ENCODE results near the gene MPP2. TPM values are rescaled to one million over a fixed set of nuclear protein-coding genes. Genes with fewer than 3 reads are reported as not detected.
"Not testable (repeated sequence)": the region's sequence is repeated elsewhere in the genome, so short reads cannot be mapped to it uniquely, and the experiment has no call there.

Gene MPP2
- total RNA-seq, 5 donors from 2014 or later (not counting 1 experiment from before 2014, with no cell fraction given): 1.6 to 5.6 (median 3.2) TPM

GRCh38 chr17:43897831-43898230 lies 9.5 kb downstream of the MPP2 start:
- Histone ChIP-seq H3K36me3 (ENCODE audit: control insufficient read depth in 2 of 2, extremely low read depth in 1 of 2, insufficient read depth in 1 of 2, low read length in 1 of 2) (no peaks in the 10 kb centered on the region), H3K9me3 (no peaks in the 10 kb centered on the region), H3K27me3 (replicated peaks in 1 of 2; ENCODE audit: control insufficient read depth in 2 of 2, extremely low read depth in 1 of 2, insufficient read depth in 2 of 2, low read length in 1 of 2) (peaks cover 0 to 44% of the 10 kb centered on the region in 2 experiments), H3K4me3 (ENCODE audit: control insufficient read depth in 1 of 2, extremely low read depth in 1 of 2, low read length in 1 of 2) (no peak overlapping the region), H3K4me1 (ENCODE audit: control insufficient read depth in 1 of 2, extremely low read depth in 1 of 2, insufficient read depth in 2 of 2, low read length in 2 of 2) (peaks cover 0 to 17% of the 10 kb centered on the region in 2 experiments), H3K27ac (ENCODE audit: low read length) (no peak overlapping the region)
- Mint-ChIP-seq H3K4me1 (peaks cover 12 to 14% (median 13%) of the 10 kb centered on the region in 3 donors), H3K27ac (no peak overlapping the region), H3K27me3 (peaks cover 12 to 47% of the 10 kb centered on the region in 2 donors), H3K36me3 (peaks cover 7% of the 10 kb centered on the region), H3K4me3 (no peak overlapping the region), H3K9me3 (no peaks in the 10 kb centered on the region)
- ChIA-PET POLR2A (no interaction called here), CTCF (interaction anchor here in 1 of 2 donors (0.6 kb wide), 1 partner anchor 12 kb away, joined by 3 read pairs; no protein-coding TSS in a partner anchor)
- no peak for ATAC-seq (replicated peaks in 1 of 4)
- WGBS (ENCODE audit: insufficient coverage): 100% methylated on average over 2 of the region's 3 CpGs
- no peak for DNase-seq

GRCh38 chr17:43894494-43894893 lies 12.8 kb downstream of the MPP2 start:
- H3K36me3 ChIP-seq (ENCODE audit: control insufficient read depth in 2 of 2, extremely low read depth in 1 of 2, insufficient read depth in 1 of 2, low read length in 1 of 2); H3K9me3 Mint-ChIP-seq; H3K27ac Mint-ChIP-seq; H3K4me3 ChIP-seq (ENCODE audit: control insufficient read depth in 1 of 2, extremely low read depth in 1 of 2, low read length in 1 of 2); POLR2A ChIA-PET; DNase-seq; ATAC-seq (replicated peaks in 1 of 4); H3K27ac ChIP-seq (ENCODE audit: low read length); CTCF ChIA-PET; H3K4me3 Mint-ChIP-seq; H3K4me1 ChIP-seq (ENCODE audit: control insufficient read depth in 1 of 2, extremely low read depth in 1 of 2, insufficient read depth in 2 of 2, low read length in 2 of 2); H3K36me3 Mint-ChIP-seq; H3K4me1 Mint-ChIP-seq; H3K9me3 ChIP-seq: not testable (repeated sequence)
- WGBS (ENCODE audit: insufficient coverage): no CpG with 5 or more reads among the region's 4 CpGs
- peaks cover 12 to 30% of the 10 kb centered on the region in 2 donors for H3K27me3 Mint-ChIP-seq
- H3K27me3 ChIP-seq (replicated peaks in 1 of 2; ENCODE audit: control insufficient read depth in 2 of 2, extremely low read depth in 1 of 2, insufficient read depth in 2 of 2, low read length in 1 of 2): peaks cover 0 to 18% of the 10 kb centered on the region in 2 experiments

DNA sequence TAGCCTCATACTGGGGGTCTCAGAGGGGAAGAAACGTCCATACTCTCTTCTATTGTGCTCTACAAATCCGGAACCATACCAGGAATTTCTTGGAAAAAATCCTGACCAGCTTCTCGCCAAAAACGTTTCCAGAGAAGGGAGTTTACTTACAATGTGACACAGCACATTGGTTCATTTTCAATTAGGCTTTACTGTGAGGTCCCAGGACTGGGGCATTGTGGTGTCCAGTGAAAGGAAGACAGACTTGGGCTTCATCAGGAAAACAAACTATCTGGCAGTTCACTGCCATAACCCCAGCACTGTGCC lies 14.7 kb downstream of the MPP2 start:
- H3K4me1 Mint-ChIP-seq: no peaks in the 10 kb centered on the region
- H3K9me3 ChIP-seq: no peaks in the 10 kb centered on the region
- peaks cover 3% of the 10 kb centered on the region for H3K36me3 Mint-ChIP-seq
- no peaks in the 10 kb centered on the region for H3K9me3 Mint-ChIP-seq
- no peak overlapping the region for H3K27ac ChIP-seq (ENCODE audit: low read length)
- WGBS (ENCODE audit: insufficient coverage): no CpG with 5 or more reads among the region's 4 CpGs
- ChIA-PET CTCF (no interaction called here), POLR2A (no interaction called here)
- DNase-seq (no peak), ATAC-seq (replicated peaks in 1 of 4) (no peak)
- no peak overlapping the region for H3K4me3 ChIP-seq (ENCODE audit: control insufficient read depth in 1 of 2, extremely low read depth in 1 of 2, low read length in 1 of 2)
- peaks cover 8 to 25% of the 10 kb centered on the region in 2 donors for H3K27me3 Mint-ChIP-seq
- H3K27me3 ChIP-seq (replicated peaks in 1 of 2; ENCODE audit: control insufficient read depth in 2 of 2, extremely low read depth in 1 of 2, insufficient read depth in 2 of 2, low read length in 1 of 2): peaks cover 0 to 9% of the 10 kb centered on the region in 2 experiments
- no peak overlapping the region for H3K27ac Mint-ChIP-seq
- H3K4me1 ChIP-seq (ENCODE audit: control insufficient read depth in 1 of 2, extremely low read depth in 1 of 2, insufficient read depth in 2 of 2, low read length in 2 of 2): no peaks in the 10 kb centered on the region
- H3K4me3 Mint-ChIP-seq: no peak overlapping the region
- H3K36me3 ChIP-seq (ENCODE audit: control insufficient read depth in 2 of 2, extremely low read depth in 1 of 2, insufficient read depth in 1 of 2, low read length in 1 of 2): no peaks in the 10 kb centered on the region

DNA sequence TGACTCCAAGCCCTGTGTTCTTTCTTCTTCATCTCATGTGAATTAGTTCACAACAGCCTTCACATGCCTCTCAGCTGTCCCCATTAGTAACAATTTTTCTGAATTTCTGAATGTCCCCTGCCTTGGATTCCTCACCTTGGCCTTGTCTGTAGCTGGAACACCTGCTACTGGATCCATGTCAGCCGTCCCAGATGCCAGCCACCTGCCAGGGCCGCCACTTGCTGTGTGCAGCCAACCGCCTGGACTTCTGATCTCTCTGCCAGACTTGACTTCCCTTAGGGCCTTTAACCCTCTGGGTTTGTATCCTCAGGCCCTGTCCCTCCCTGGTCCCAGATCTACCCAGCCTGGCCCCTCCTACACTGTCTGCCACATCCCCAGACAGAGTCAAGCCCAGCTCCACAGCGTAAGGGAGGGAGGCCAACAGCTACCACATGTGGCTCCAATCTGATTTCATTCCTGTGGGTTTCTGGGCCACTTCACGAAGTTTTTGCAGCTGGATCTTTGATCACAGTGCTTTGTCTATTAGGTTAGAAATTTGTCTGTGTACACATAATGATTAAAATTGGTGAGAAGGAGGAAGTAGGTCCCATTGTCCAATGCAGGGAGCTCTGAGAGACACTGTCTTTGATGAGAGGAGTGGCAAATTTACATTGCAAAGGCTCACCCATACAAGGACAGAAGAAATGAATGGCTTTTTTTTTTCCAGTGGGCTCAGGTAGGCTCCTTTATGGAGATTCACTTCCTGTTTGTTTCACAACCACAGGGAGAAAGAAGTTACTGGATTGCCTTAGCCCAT lies 15.3 kb downstream of the MPP2 start:
- ATAC-seq (replicated peaks in 1 of 4): no peak
- DNase-seq: no peak
- H3K27ac Mint-ChIP-seq: no peak overlapping the region
- Histone ChIP-seq H3K27ac (ENCODE audit: low read length) (no peak overlapping the region), H3K27me3 (replicated peaks in 1 of 2; ENCODE audit: control insufficient read depth in 2 of 2, extremely low read depth in 1 of 2, insufficient read depth in 2 of 2, low read length in 1 of 2) (peaks cover 0 to 9% of the 10 kb centered on the region in 2 experiments), H3K4me1 (ENCODE audit: control insufficient read depth in 1 of 2, extremely low read depth in 1 of 2, insufficient read depth in 2 of 2, low read length in 2 of 2) (no peaks in the 10 kb centered on the region), H3K36me3 (ENCODE audit: control insufficient read depth in 2 of 2, extremely low read depth in 1 of 2, insufficient read depth in 1 of 2, low read length in 1 of 2) (no peaks in the 10 kb centered on the region), H3K4me3 (ENCODE audit: control insufficient read depth in 1 of 2, extremely low read depth in 1 of 2, low read length in 1 of 2) (no peak overlapping the region), H3K9me3 (no peaks in the 10 kb centered on the region)
- ChIA-PET POLR2A (no interaction called here), CTCF (interaction anchor here in 1 of 2 donors (0.6 kb wide), 1 partner anchor 1384 kb away, joined by 7 read pairs; no protein-coding TSS in a partner anchor)
- 79% methylated on average over 5 of the region's 5 CpGs for WGBS (ENCODE audit: insufficient coverage)
- H3K4me3 Mint-ChIP-seq: no peak overlapping the region
- H3K27me3 Mint-ChIP-seq: peaks cover 5 to 20% of the 10 kb centered on the region in 2 donors
- no peaks in the 10 kb centered on the region for H3K9me3 Mint-ChIP-seq
- H3K36me3 Mint-ChIP-seq: no peaks in the 10 kb centered on the region
- no peaks in the 10 kb centered on the region for H3K4me1 Mint-ChIP-seq

DNA sequence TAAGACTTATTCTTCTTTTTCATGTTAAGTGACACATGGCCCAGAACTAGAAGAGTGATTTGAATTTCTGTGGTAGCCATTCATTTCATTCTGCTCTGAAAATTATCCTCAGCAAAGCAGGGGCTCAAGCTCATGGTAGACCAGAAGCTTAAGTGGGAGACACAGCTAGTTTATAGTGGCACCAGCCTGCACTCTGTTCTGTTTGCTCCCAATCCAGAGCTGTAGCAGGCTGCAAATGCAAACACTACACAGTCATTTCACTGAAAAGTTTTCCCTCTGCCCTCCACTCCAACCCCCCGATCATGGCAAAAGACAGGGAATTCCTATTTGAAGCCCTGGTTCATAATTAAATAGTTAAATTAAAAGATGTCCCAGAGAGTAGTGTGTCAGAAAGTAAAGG lies 17.1 kb downstream of the MPP2 start:
- no peak overlapping the region for H3K27ac ChIP-seq (ENCODE audit: low read length)
- no peaks in the 10 kb centered on the region for H3K9me3 Mint-ChIP-seq
- H3K27ac Mint-ChIP-seq: no peak overlapping the region
- no peak for ATAC-seq (replicated peaks in 1 of 4)
- H3K4me3 Mint-ChIP-seq: no peak overlapping the region
- no peaks in the 10 kb centered on the region for H3K4me1 ChIP-seq (ENCODE audit: control insufficient read depth in 1 of 2, extremely low read depth in 1 of 2, insufficient read depth in 2 of 2, low read length in 2 of 2)
- WGBS (ENCODE audit: insufficient coverage): no CpG with 5 or more reads among the region's 1 CpG
- H3K4me3 ChIP-seq (ENCODE audit: control insufficient read depth in 1 of 2, extremely low read depth in 1 of 2, low read length in 1 of 2): no peak overlapping the region
- ChIA-PET CTCF (interaction anchor here (1.0 to 1.7 kb wide), 2 partner anchors 12 to 24 kb away, joined by 4 read pairs; no protein-coding TSS in a partner anchor), POLR2A (no interaction called here)
- no peaks in the 10 kb centered on the region for H3K36me3 Mint-ChIP-seq
- H3K27me3 Mint-ChIP-seq: peaks cover 0 to 4% of the 10 kb centered on the region in 2 donors
- no peaks in the 10 kb centered on the region for H3K4me1 Mint-ChIP-seq
- peaks cover 2% of the 10 kb centered on the region in 2 experiments for H3K27me3 ChIP-seq (replicated peaks in 1 of 2; ENCODE audit: control insufficient read depth in 2 of 2, extremely low read depth in 1 of 2, insufficient read depth in 2 of 2, low read length in 1 of 2)
- H3K9me3 ChIP-seq: no peaks in the 10 kb centered on the region
- H3K36me3 ChIP-seq (ENCODE audit: control insufficient read depth in 2 of 2, extremely low read depth in 1 of 2, insufficient read depth in 1 of 2, low read length in 1 of 2): no peaks in the 10 kb centered on the region
- DNase-seq: no peak

DNA sequence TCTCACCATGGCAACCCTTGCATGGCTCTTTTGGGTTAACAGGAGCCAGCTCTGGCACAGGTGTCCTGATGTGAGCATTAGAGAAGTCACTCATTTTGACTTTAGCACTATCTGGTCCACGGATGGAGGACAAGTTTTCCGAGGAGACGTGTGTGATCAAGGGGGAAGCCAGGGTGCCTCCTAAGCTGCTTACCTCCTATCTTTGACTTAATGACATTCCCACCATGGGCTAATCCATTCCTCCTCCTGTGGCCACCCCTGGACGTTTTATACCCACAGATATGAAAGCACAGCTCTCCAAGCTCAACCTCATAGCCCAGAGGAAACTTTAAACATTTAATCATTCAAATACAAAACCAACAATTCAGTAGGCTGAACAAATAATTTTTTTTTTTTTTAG lies 18.8 kb downstream of the MPP2 start:
- Histone ChIP-seq H3K27me3 (replicated peaks in 1 of 2; ENCODE audit: control insufficient read depth in 2 of 2, extremely low read depth in 1 of 2, insufficient read depth in 2 of 2, low read length in 1 of 2) (peaks cover 2% of the 10 kb centered on the region in 2 experiments), H3K27ac (ENCODE audit: low read length) (no peak overlapping the region), H3K36me3 (ENCODE audit: control insufficient read depth in 2 of 2, extremely low read depth in 1 of 2, insufficient read depth in 1 of 2, low read length in 1 of 2) (no peaks in the 10 kb centered on the region), H3K4me3 (ENCODE audit: control insufficient read depth in 1 of 2, extremely low read depth in 1 of 2, low read length in 1 of 2) (no peak overlapping the region), H3K9me3 (no peaks in the 10 kb centered on the region), H3K4me1 (ENCODE audit: control insufficient read depth in 1 of 2, extremely low read depth in 1 of 2, insufficient read depth in 2 of 2, low read length in 2 of 2) (no peaks in the 10 kb centered on the region)
- Mint-ChIP-seq H3K36me3 (no peaks in the 10 kb centered on the region), H3K27me3 (peaks cover 0 to 4% of the 10 kb centered on the region in 2 donors), H3K27ac (no peak overlapping the region), H3K4me3 (no peak overlapping the region), H3K9me3 (no peaks in the 10 kb centered on the region), H3K4me1 (no peaks in the 10 kb centered on the region)
- WGBS (ENCODE audit: insufficient coverage): 33% methylated on average over 1 of the region's 4 CpGs
- DNase-seq (no peak), ATAC-seq (replicated peaks in 1 of 4) (no peak)
- POLR2A ChIA-PET: no interaction called here
- CTCF ChIA-PET: no interaction called here

Measured in T-cell (primary cell).